H9 (cell line): ENCODE data around the gene NR1D1. TPM values are rescaled to one million over a fixed set of nuclear protein-coding genes. Genes with fewer than 3 reads are reported as not detected.

ENCODE experiments used
- DNase-seq: peaks from one replicate; pipeline ENCODE4 v3.0.0-alpha.2; 2017
- H2AFZ ChIP-seq: one replicate; pipeline ENCODE4 v1.6.1; 2013; ENCODE audit warnings: mild to moderate bottlenecking, low read length, control low read depth, moderate library complexity
- H2AK5ac ChIP-seq: 2 replicates; pipeline ENCODE4 v1.6.1; 2013; ENCODE audit warnings: low read length, control low read depth, mixed read lengths; ENCODE audit not compliant: insufficient read length
- H2BK120ac ChIP-seq: one replicate; pipeline ENCODE4 v1.6.1; 2013; ENCODE audit warnings: low read depth, mild to moderate bottlenecking, low read length, control low read depth, inconsistent platforms; ENCODE audit not compliant: poor library complexity, severe bottlenecking
- H2BK12ac ChIP-seq: 2 replicates; pipeline ENCODE4 v1.6.1; 2013; ENCODE audit warnings: low read length, control low read depth, mixed read lengths, low read depth; ENCODE audit not compliant: insufficient read length
- H2BK15ac ChIP-seq: 2 replicates; pipeline ENCODE4 v1.6.1; 2013; ENCODE audit warnings: low read depth, low read length, control low read depth
- H2BK20ac ChIP-seq: one replicate; pipeline ENCODE4 v1.6.1; 2013; ENCODE audit warnings: low read depth, mild to moderate bottlenecking, low read length, control low read depth, inconsistent platforms; ENCODE audit not compliant: poor library complexity, severe bottlenecking
- H2BK5ac ChIP-seq: 2 replicates; pipeline ENCODE4 v1.6.1; 2013; ENCODE audit warnings: low read length, control low read depth, mixed read lengths; ENCODE audit not compliant: insufficient read length
- H3K14ac ChIP-seq: 2 replicates; pipeline ENCODE4 v1.6.1; 2013; ENCODE audit warnings: low read length, control low read depth; ENCODE audit not compliant: insufficient read depth
- H3K18ac ChIP-seq: 2 replicates; pipeline ENCODE4 v1.6.1; 2013; ENCODE audit warnings: low read depth, mild to moderate bottlenecking, mixed read lengths, low read length, control low read depth; ENCODE audit not compliant: insufficient read length
- H3K23ac ChIP-seq: 2 replicates; pipeline ENCODE4 v1.6.1; 2013; ENCODE audit warnings: low read length, control low read depth, mixed read lengths, low read depth; ENCODE audit not compliant: insufficient read length
- H3K23me2 ChIP-seq: 2 replicates; pipeline ENCODE4 v1.6.1; 2013; ENCODE audit warnings: low read depth, mild to moderate bottlenecking, mixed read lengths, low read length, control low read depth; ENCODE audit not compliant: insufficient read length, poor library complexity, severe bottlenecking
- H3K27ac ChIP-seq: 2 replicates; pipeline ENCODE4 v1.5.1; 2013; ENCODE audit warnings: low read length, control low read depth, mixed read lengths, low read depth; ENCODE audit not compliant: insufficient read length
- H3K27me3 ChIP-seq: 2 replicates; pipeline ENCODE4 v1.6.1; 2013; ENCODE audit warnings: low read length, control low read depth, inconsistent platforms; ENCODE audit not compliant: insufficient read depth
- H3K4ac ChIP-seq: 2 replicates; pipeline ENCODE4 v1.6.1; 2013; ENCODE audit warnings: low read depth, mild to moderate bottlenecking, control low read depth, inconsistent platforms, low read length, moderate library complexity
- H3K4me1 ChIP-seq: 2 replicates; pipeline ENCODE4 v1.6.1; 2013; ENCODE audit warnings: low read length, control low read depth, inconsistent platforms; ENCODE audit not compliant: insufficient read depth
- H3K4me2 ChIP-seq: 2 replicates; pipeline ENCODE4 v1.6.1; 2013; ENCODE audit warnings: low read length, control low read depth, mixed read lengths; ENCODE audit not compliant: insufficient read length, insufficient read depth
- H3K56ac ChIP-seq: 2 replicates; pipeline ENCODE4 v1.6.1; 2013; ENCODE audit warnings: low read depth, mild to moderate bottlenecking, mixed read lengths, low read length, control low read depth; ENCODE audit not compliant: insufficient read length
- H3K79me1 ChIP-seq: 2 replicates; pipeline ENCODE4 v1.6.1; 2013; ENCODE audit warnings: low read depth, mild to moderate bottlenecking, moderate library complexity, low read length, control low read depth, inconsistent platforms; ENCODE audit not compliant: insufficient read depth, poor library complexity, severe bottlenecking
- H3K79me2 ChIP-seq: 2 replicates; pipeline ENCODE4 v1.6.1; 2013; ENCODE audit warnings: low read length, control low read depth, inconsistent platforms; ENCODE audit not compliant: insufficient read depth
- H3K9ac ChIP-seq: 2 replicates; pipeline ENCODE4 v1.6.1; 2013; ENCODE audit warnings: low read length, control low read depth, mixed read lengths; ENCODE audit not compliant: insufficient read length; ENCODE audit errors: extremely low read depth
- H3K9me3 ChIP-seq: one replicate; pipeline ENCODE4 v1.6.1; 2013; ENCODE audit warnings: low read depth, low read length, inconsistent platforms; ENCODE audit not compliant: control insufficient read depth
- H3T11ph ChIP-seq: one replicate; pipeline ENCODE4 v1.6.1; 2013; ENCODE audit warnings: mild to moderate bottlenecking, low read length, control low read depth, inconsistent platforms
- H4K20me1 ChIP-seq: one replicate; pipeline ENCODE4 v1.6.1; 2013; ENCODE audit not compliant: control insufficient read depth, insufficient read length, insufficient read depth
- H4K5ac ChIP-seq: 2 replicates; pipeline ENCODE4 v1.6.1; 2013; ENCODE audit warnings: low read depth, mild to moderate bottlenecking, mixed read lengths, low read length, control low read depth; ENCODE audit not compliant: insufficient read length
- H4K8ac ChIP-seq: replicated peaks from 2 replicates; pipeline ENCODE4 v1.6.1; 2013; ENCODE audit warnings: low read length, control low read depth, mixed read lengths, low read depth; ENCODE audit not compliant: insufficient read length
- H4K91ac ChIP-seq: 2 replicates; pipeline ENCODE4 v1.6.1; 2013; ENCODE audit warnings: low read depth, mild to moderate bottlenecking, moderate library complexity, mixed read lengths, low read length, control low read depth; ENCODE audit not compliant: insufficient read length
- H3K27ac Mint-ChIP-seq, 3 experiments: 2 replicates in 2 of 3; 3 replicates in 1 of 3; pipeline ENCODE4 v1.8.0; 2020 to 2021; ENCODE audit warnings: mixed read lengths in 3 of 3, mild to moderate bottlenecking in 1 of 3, moderate library complexity in 1 of 3
- H3K27me3 Mint-ChIP-seq: 2 replicates; pipeline ENCODE4 v1.8.0; 2021; ENCODE audit warnings: low read depth, mild to moderate bottlenecking, moderate library complexity, mixed read lengths
- H3K36me3 Mint-ChIP-seq, 3 experiments: 2 replicates in 2 of 3; 3 replicates in 1 of 3; pipeline ENCODE4 v1.8.0; 2020 to 2021; ENCODE audit warnings: low read depth in 3 of 3, mixed read lengths in 3 of 3; ENCODE audit not compliant: insufficient read depth in 1 of 3
- H3K4me1 Mint-ChIP-seq, 2 experiments: 2 replicates each; pipeline ENCODE4 v1.8.0; 2020; ENCODE audit warnings: mixed read lengths in 2 of 2
- H3K4me3 Mint-ChIP-seq, 2 experiments: 2 replicates in 1 of 2; 3 replicates in 1 of 2; pipeline ENCODE4 v1.8.0; 2020 to 2021; ENCODE audit warnings: mild to moderate bottlenecking in 2 of 2, mixed read lengths in 2 of 2, moderate library complexity in 1 of 2
- H3K9me3 Mint-ChIP-seq, 2 experiments: 2 replicates in 1 of 2; 3 replicates in 1 of 2; pipeline ENCODE4 v1.8.0; 2020; ENCODE audit warnings: mild to moderate bottlenecking in 2 of 2, mixed read lengths in 2 of 2, moderate library complexity in 1 of 2
- WGBS: extraction: QIAGEN DNeasy Blood & Tissue Kit; methylation state at CpG from one replicate; pipeline ENCODE4 v1.1.7; 2013; ENCODE audit warnings: missing lambda C conversion rate, low lambda C conversion rate, mixed read lengths; ENCODE audit not compliant: insufficient read length; ENCODE audit errors: extremely low coverage; 5-methylcytosine and 5-hydroxymethylcytosine counted together
- total RNA-seq: library from RNA; stranded (reverse); gene quantifications from 2 replicates; pipeline ENCODE4 v1.2.1, GENCODE V29; 2021
- TF ChIP-seq, protein P1 (sequence below): fragments of 200-600 bp; sonication (generic); conservative IDR thresholded peaks from 3 replicates; pipeline ENCODE4 v1.8.0; 2021; ENCODE audit warnings: antibody characterized with exemption, mild to moderate bottlenecking

NR1D1 gene
- total RNA-seq, 1 experiment from 2014 or later: 8.6 TPM

DNA sequence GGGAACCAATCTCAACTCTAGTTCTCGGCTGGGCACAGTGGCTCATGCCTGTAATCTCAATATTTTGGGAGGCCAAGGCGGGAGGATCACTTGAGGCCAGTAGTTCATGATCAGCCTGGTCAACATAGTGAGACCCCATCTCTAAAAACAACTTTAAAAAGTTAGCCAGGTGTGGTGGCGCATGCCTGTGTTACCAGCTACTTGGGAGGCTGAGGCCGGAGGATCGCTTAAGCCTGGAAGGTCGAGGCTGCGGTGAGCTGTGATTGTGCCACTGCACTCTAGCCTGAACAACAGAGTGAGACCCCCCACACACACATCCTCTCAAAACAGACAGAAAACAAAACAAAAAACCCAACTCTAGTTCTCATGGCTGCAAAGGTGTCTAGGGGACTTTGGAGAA, 32.7 kb downstream of the NR1D1 start:
- no peak overlapping the region for H3K56ac ChIP-seq
- H3K27me3 ChIP-seq: peaks cover 2% of the 10 kb centered on the region; the same call in 1 of the 2 replicates
- no peak overlapping the region for H2BK120ac ChIP-seq
- Mint-ChIP-seq H3K4me1 (peaks cover 57 to 78% of the 10 kb centered on the region in 2 experiments), H3K4me3 (no peak overlapping the region), H3K27ac (no peak overlapping the region), H3K9me3 (no peaks in the 10 kb centered on the region), H3K36me3 (no peaks in the 10 kb centered on the region; a peak in 1 of 7 replicates), H3K27me3 (peaks cover 22% of the 10 kb centered on the region)
- H3K79me1 ChIP-seq: no peaks in the 10 kb centered on the region
- no peak overlapping the region for H3K18ac ChIP-seq
- H3K23me2 ChIP-seq: peaks cover 10% of the 10 kb centered on the region
- H2BK15ac ChIP-seq: no peak overlapping the region
- H4K20me1 ChIP-seq: peaks cover 3% of the 10 kb centered on the region
- no peak overlapping the region for H4K91ac ChIP-seq
- DNase-seq: peak; percentile 25
- no peak overlapping the region for H2AK5ac ChIP-seq
- no peak overlapping the region for H2BK5ac ChIP-seq
- peaks cover 28% of the 10 kb centered on the region for H3K4me1 ChIP-seq
- H2AFZ ChIP-seq: no peak overlapping the region
- H3K79me2 ChIP-seq: no peaks in the 10 kb centered on the region
- H2BK12ac ChIP-seq: no peak overlapping the region
- H3K23ac ChIP-seq: no peak overlapping the region
- no peak overlapping the region for H3K14ac ChIP-seq
- H3T11ph ChIP-seq: no peak overlapping the region
- no peak overlapping the region for H4K8ac ChIP-seq
- H3K4ac ChIP-seq: no peak overlapping the region
- H3K27ac ChIP-seq: no peak overlapping the region
- H4K5ac ChIP-seq: no peak overlapping the region
- no peaks in the 10 kb centered on the region for H3K9me3 ChIP-seq
- no CpG with 5 or more reads among the region's 7 CpGs for WGBS
- H3K9ac ChIP-seq: no peak overlapping the region
- H3K4me2 ChIP-seq: no peak overlapping the region
- TF ChIP-seq, protein P1, sequence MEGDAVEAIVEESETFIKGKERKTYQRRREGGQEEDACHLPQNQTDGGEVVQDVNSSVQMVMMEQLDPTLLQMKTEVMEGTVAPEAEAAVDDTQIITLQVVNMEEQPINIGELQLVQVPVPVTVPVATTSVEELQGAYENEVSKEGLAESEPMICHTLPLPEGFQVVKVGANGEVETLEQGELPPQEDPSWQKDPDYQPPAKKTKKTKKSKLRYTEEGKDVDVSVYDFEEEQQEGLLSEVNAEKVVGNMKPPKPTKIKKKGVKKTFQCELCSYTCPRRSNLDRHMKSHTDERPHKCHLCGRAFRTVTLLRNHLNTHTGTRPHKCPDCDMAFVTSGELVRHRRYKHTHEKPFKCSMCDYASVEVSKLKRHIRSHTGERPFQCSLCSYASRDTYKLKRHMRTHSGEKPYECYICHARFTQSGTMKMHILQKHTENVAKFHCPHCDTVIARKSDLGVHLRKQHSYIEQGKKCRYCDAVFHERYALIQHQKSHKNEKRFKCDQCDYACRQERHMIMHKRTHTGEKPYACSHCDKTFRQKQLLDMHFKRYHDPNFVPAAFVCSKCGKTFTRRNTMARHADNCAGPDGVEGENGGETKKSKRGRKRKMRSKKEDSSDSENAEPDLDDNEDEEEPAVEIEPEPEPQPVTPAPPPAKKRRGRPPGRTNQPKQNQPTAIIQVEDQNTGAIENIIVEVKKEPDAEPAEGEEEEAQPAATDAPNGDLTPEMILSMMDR: no peak
- H2BK20ac ChIP-seq: no peak overlapping the region
